IMR-90 (cell line): Measurements from ENCODE around the gene HMGCL. TPM values are rescaled to one million over a fixed set of nuclear protein-coding genes. Genes with fewer than 3 reads are reported as not detected.

Experiments
- ATAC-seq: fragments of 200-7000 bp; cut with Tn5 transposase; 2 replicates; pipeline ENCODE4 v1.9.1; 2020; ENCODE audit warnings: low read depth, mild to moderate bottlenecking, moderate library complexity
- BruUV-seq: library from RNA; stranded (reverse); fragments of 400-500 nt; replicated peaks from 2 replicates; lab custom pipeline; 2021; lab: Mats Ljungman, UMichigan
- CTCF ChIA-PET: fragments of 300-600 bp; formaldehyde crosslinking; extraction: SDS; loops from one replicate; lab custom pipeline; 2021; ENCODE audit warnings: antibody characterized with exemption; lab: Yijun Ruan, JAX
- POLR2A ChIA-PET: fragments of 300-600 bp; sonication (Branson Sonifier 250); formaldehyde crosslinking; loops from one replicate; lab custom pipeline; 2022; ENCODE audit warnings: antibody characterized with exemption; ENCODE audit not compliant: unreplicated experiment; lab: Charles Lee
- DNase-seq: peaks from one replicate; pipeline ENCODE4 v3.0.0; 2013
- H2AFZ ChIP-seq: replicated peaks from 2 replicates; pipeline ENCODE3; 2013; ENCODE audit warnings: low read length, mild to moderate bottlenecking; ENCODE audit not compliant: poor library complexity
- H2AK5ac ChIP-seq: 2 replicates; pipeline ENCODE4 v1.6.1; 2013; ENCODE audit warnings: low read depth, low read length, inconsistent platforms
- H2AK9ac ChIP-seq: replicated peaks from 2 replicates; pipeline ENCODE3; 2013; ENCODE audit warnings: mild to moderate bottlenecking, low read depth, low read length, moderate library complexity; ENCODE audit not compliant: poor library complexity
- H2BK120ac ChIP-seq: 2 replicates; pipeline ENCODE4 v1.6.1; 2013; ENCODE audit warnings: low read depth, low read length, inconsistent platforms
- H2BK15ac ChIP-seq: 3 replicates; pipeline ENCODE4 v1.6.1; 2013; ENCODE audit warnings: low read depth, low read length, inconsistent platforms
- H2BK20ac ChIP-seq: 2 replicates; pipeline ENCODE4 v1.6.1; 2013; ENCODE audit warnings: low read depth, mild to moderate bottlenecking, inconsistent platforms, low read length, moderate library complexity
- H2BK5ac ChIP-seq: 2 replicates; pipeline ENCODE4 v1.6.1; 2013; ENCODE audit warnings: mild to moderate bottlenecking, low read depth, low read length, inconsistent platforms; ENCODE audit not compliant: poor library complexity, severe bottlenecking
- H3K14ac ChIP-seq: replicated peaks from 2 replicates; pipeline ENCODE4 v1.6.1; 2013; ENCODE audit warnings: low read depth, low read length, inconsistent platforms
- H3K18ac ChIP-seq: 2 replicates; pipeline ENCODE4 v1.6.1; 2013; ENCODE audit warnings: low read depth, low read length, control low read depth
- H3K23ac ChIP-seq: 2 replicates; pipeline ENCODE4 v1.6.1; 2013; ENCODE audit warnings: low read depth, low read length, inconsistent platforms
- H3K27ac ChIP-seq: 2 replicates; pipeline ENCODE4 v1.5.1; 2013; ENCODE audit warnings: mild to moderate bottlenecking, control low read depth, low read length; ENCODE audit not compliant: insufficient read depth
- H3K27me3 ChIP-seq: 2 replicates; pipeline ENCODE4 v1.6.1; 2013; ENCODE audit warnings: low read length; ENCODE audit not compliant: control insufficient read depth, insufficient read depth
- H3K36me3 ChIP-seq: 2 replicates; pipeline ENCODE4 v1.6.1; 2013; ENCODE audit warnings: low read length, mixed read lengths; ENCODE audit not compliant: control insufficient read depth, insufficient read depth
- H3K4ac ChIP-seq: 2 replicates; pipeline ENCODE4 v1.6.1; 2013; ENCODE audit warnings: low read depth, low read length, inconsistent platforms
- H3K4me1 ChIP-seq: 2 replicates; pipeline ENCODE4 v1.6.1; 2013; ENCODE audit warnings: low read length, mixed read lengths; ENCODE audit not compliant: control insufficient read depth, insufficient read depth
- H3K4me2 ChIP-seq: 2 replicates; pipeline ENCODE4 v1.6.1; 2013; ENCODE audit warnings: low read depth, mild to moderate bottlenecking, control low read depth, low read length, moderate library complexity
- H3K4me3 ChIP-seq: 2 replicates; pipeline ENCODE4 v1.5.1; 2013; ENCODE audit warnings: low read depth, mild to moderate bottlenecking, control low read depth, low read length, moderate library complexity; ENCODE audit not compliant: insufficient read depth
- H3K56ac ChIP-seq: 2 replicates; pipeline ENCODE4 v1.6.1; 2013; ENCODE audit warnings: low read length, inconsistent platforms; ENCODE audit not compliant: insufficient read depth; ENCODE audit errors: extremely low read depth
- H3K79me1 ChIP-seq, 2 experiments: 2 replicates each; pipeline ENCODE4 v1.6.1; 2013; ENCODE audit warnings: low read length in 2 of 2, inconsistent platforms in 1 of 2, low read depth in 1 of 2
- H3K9ac ChIP-seq: 2 replicates; pipeline ENCODE4 v1.6.1; 2013; ENCODE audit warnings: low read depth, low read length, control low read depth
- H3K9me1 ChIP-seq: 2 replicates; pipeline ENCODE4 v1.6.1; 2013; ENCODE audit warnings: low read length, inconsistent platforms; ENCODE audit not compliant: insufficient read depth
- H3K9me3 ChIP-seq: 2 replicates; pipeline ENCODE4 v1.6.1; 2013; ENCODE audit warnings: low read length; ENCODE audit not compliant: control insufficient read depth, insufficient read depth
- H4K20me1 ChIP-seq: 2 replicates; pipeline ENCODE4 v1.6.1; 2013; ENCODE audit warnings: low read length, inconsistent platforms; ENCODE audit not compliant: insufficient read depth
- H4K5ac ChIP-seq: 2 replicates; pipeline ENCODE4 v1.6.1; 2013; ENCODE audit warnings: mild to moderate bottlenecking, low read depth, low read length, control low read depth
- H4K8ac ChIP-seq, 2 experiments: 2 replicates each; pipeline ENCODE4 v1.6.1; 2013; ENCODE audit warnings: low read depth in 2 of 2, low read length in 2 of 2, control low read depth in 1 of 2, inconsistent platforms in 1 of 2
- H4K91ac ChIP-seq: 2 replicates; pipeline ENCODE4 v1.6.1; 2013; ENCODE audit warnings: low read depth, low read length, inconsistent platforms; ENCODE audit not compliant: insufficient read depth
- FOS ChIP-seq: fragments of 150-350 bp; IDR thresholded peaks from 2 replicates; pipeline ENCODE4 v1.6.1; 2016; ENCODE audit warnings: low read depth, low read length
- MAZ ChIP-seq: IDR thresholded peaks from 2 replicates; pipeline ENCODE4 v1.6.1; 2012; ENCODE audit warnings: low read depth, mild to moderate bottlenecking, low read length, improper control_type of control experiment, moderate library complexity, borderline replicate concordance
- RFX5 ChIP-seq: IDR thresholded peaks from 2 replicates; pipeline ENCODE4 v1.8.0; 2012; ENCODE audit warnings: low read depth, mild to moderate bottlenecking, low read length, moderate library complexity
- WGBS, 2 experiments: methylation state at CpG; one replicate each; pipeline versions ENCODE4 v1.1.5 to v1.1.7; 2013; ENCODE audit warnings: missing lambda C conversion rate in 2 of 2; ENCODE audit not compliant: insufficient read length in 1 of 2; ENCODE audit errors: extremely low coverage in 2 of 2; 5-methylcytosine and 5-hydroxymethylcytosine counted together
- dilution Hi-C: fragments of 300-500 bp; cut with HindIII; formaldehyde crosslinking; loops from one replicate; pipeline ENCODE4 v1.14.3; 2018; ENCODE audit warnings: low sequenced_read_pairs; ENCODE audit not compliant: unreplicated experiment
- in situ Hi-C: fragments of 300-500 bp; cut with MboI; formaldehyde crosslinking; loops from 3 replicates; pipeline ENCODE4 v1.14.3; 2019; ENCODE audit warnings: low sequenced_read_pairs, inconsistent platforms, mixed read lengths
- intact Hi-C: fragments of 100-400 bp; cut with micrococcal nuclease; formaldehyde crosslinking; loops from 2 replicates; pipeline ENCODE4 v1.10.0; 2022
- polyA plus RNA-seq, 3 experiments: library from polyadenylated mRNA; depleted of rRNA; stranded (reverse); fragments of >200 nt; gene quantifications; 2 replicates each; pipeline ENCODE4 v1.2.3, GENCODE V29; 2012; ENCODE audit warnings: low replicate concordance in 1 of 3
- total RNA-seq: library from RNA; depleted of rRNA; stranded (reverse); fragments of >200 nt; gene quantifications from 2 replicates; pipeline ENCODE4 v1.2.3, GENCODE V29; 2012

Gene HMGCL
- total and polyA plus RNA-seq, 2 of the 4 experiments (the other 2 are of a cell fraction), result 30.6 to 33.5 TPM

- Histone ChIP-seq H4K5ac (no peak overlapping the region), H3K56ac (no peak overlapping the region), H4K91ac (no peak overlapping the region), H3K4ac (no peak overlapping the region), H3K9ac (no peak overlapping the region), H2AK9ac (no peak overlapping the region), H3K18ac (no peak overlapping the region), H3K36me3 (no peaks in the 10 kb centered on the region), H3K79me1 (no peaks in the 10 kb centered on the region), H3K27ac (no peak overlapping the region), H3K4me1 (no peaks in the 10 kb centered on the region), H4K20me1 (no peaks in the 10 kb centered on the region), H2AK5ac (no peak overlapping the region), H3K23ac (no peak overlapping the region), H3K14ac (no peak overlapping the region), H3K9me3 (no peaks in the 10 kb centered on the region; the same call in 1 of the 2 replicates), H2BK5ac (no peak overlapping the region), H3K27me3 (peaks cover 30% of the 10 kb centered on the region), H2AFZ (peak overlapping the region; percentile 96), H3K4me3 (no peak overlapping the region), H2BK15ac (no peak overlapping the region), H3K9me1 (no peaks in the 10 kb centered on the region), H2BK120ac (no peak overlapping the region), H3K4me2 (no peak overlapping the region), H2BK20ac (no peak overlapping the region), H4K8ac (no peak overlapping the region)
- ATAC-seq (no peak), DNase-seq (no peak)
- dilution Hi-C loops, result no loop called here
- 67% methylated on average over 2 of the region's 10 CpGs; no CpG with 5 or more reads in 1 of the 2 experiments for WGBS, 2 experiments
- ChIA-PET POLR2A (no interaction called here), CTCF (interaction anchor here (1.1 kb wide), 1 partner anchor 14 kb away, joined by 4 read pairs; no protein-coding TSS in a partner anchor)
- intact Hi-C loops, result no loop called here
- in situ Hi-C loops, result no loop called here
- BruUV-seq, result no TSS peak
- TF ChIP-seq FOS (no peak), RFX5 (no peak), MAZ (no peak)
Observed at GRCh38 chr1:23869051-23869450, 43.8 kb upstream of the HMGCL start.
